HEK293 (cell line): Measurements from ENCODE around the gene MRGPRD.

ENCODE experiments used
- CTCF ChIA-PET: fragments of 350-600 bp; formaldehyde crosslinking; extraction: SDS; loops from one replicate; lab custom pipeline; 2021; ENCODE audit warnings: antibody characterized with exemption; lab: Yijun Ruan, JAX
- POLR2A ChIA-PET: fragments of 300-600 bp; formaldehyde crosslinking; extraction: SDS; loops from one replicate; lab custom pipeline; 2020; ENCODE audit warnings: antibody characterized with exemption, inconsistent platforms; lab: Yijun Ruan, JAX
- H3K27ac ChIP-seq: fragments of 200-500 bp; sonication (Bioruptor generic); 2 replicates; pipeline ENCODE4 v1.5.1; 2014; ENCODE audit warnings: low read depth, low read length, control low read depth, inconsistent platforms; ENCODE audit errors: extremely low read depth
- H3K36me3 ChIP-seq, 2 experiments: fragments of 200-500 bp in 1 of 2; sonication (Bioruptor generic) in 1 of 2; 1 replicate in 1 of 2; 2 replicates in 1 of 2; pipeline ENCODE4 v1.5.1; 2014 to 2017; ENCODE audit warnings: inconsistent platforms in 2 of 2, low read length in 2 of 2; ENCODE audit not compliant: control insufficient read depth in 2 of 2, insufficient read depth in 1 of 2
- H3K4me1 ChIP-seq: fragments of 200-500 bp; sonication (Bioruptor generic); 2 replicates; pipeline ENCODE4 v1.5.1; 2014; ENCODE audit warnings: mild to moderate bottlenecking, low read length, inconsistent platforms; ENCODE audit not compliant: control insufficient read depth, insufficient read depth
- H3K4me3 ChIP-seq: 2 replicates; pipeline ENCODE4 v1.5.1; 2011; ENCODE audit warnings: low read depth, mild to moderate bottlenecking, control low read depth, low read length, moderate library complexity
- H3K9me3 ChIP-seq: fragments of 200-500 bp; sonication (Bioruptor generic); 2 replicates; pipeline ENCODE4 v1.5.1; 2014; ENCODE audit warnings: low read depth, low read length, inconsistent platforms; ENCODE audit not compliant: control insufficient read depth, insufficient read depth
- ELK4 ChIP-seq: IDR thresholded peaks from 2 replicates; pipeline ENCODE4 v1.6.1; 2011; ENCODE audit warnings: mild to moderate bottlenecking, low read depth, low read length, borderline replicate concordance
- KLF1 ChIP-seq: fragments of 450-650 bp; formaldehyde crosslinking; IDR thresholded peaks from 2 replicates; pipeline ENCODE4 v1.5.1; 2016; ENCODE audit warnings: missing biosample characterization, missing genetic modification characterization
- KLF7 ChIP-seq: fragments of 450-650 bp; formaldehyde crosslinking; IDR thresholded peaks from 2 replicates; pipeline ENCODE4 v1.5.1; 2016; ENCODE audit warnings: missing biosample characterization, missing genetic modification characterization, borderline replicate concordance
- PRDM10 ChIP-seq: fragments of 450-650 bp; formaldehyde crosslinking; IDR thresholded peaks from 2 replicates; pipeline ENCODE4 v1.5.1; 2016; ENCODE audit warnings: missing biosample characterization, missing genetic modification characterization
- REST ChIP-seq: fragments of 450-650 bp; formaldehyde crosslinking; IDR thresholded peaks from 2 replicates; pipeline ENCODE4 v1.5.1; 2016; ENCODE audit warnings: missing biosample characterization, missing genetic modification characterization
- WT1 ChIP-seq: fragments of 450-650 bp; formaldehyde crosslinking; IDR thresholded peaks from 2 replicates; pipeline ENCODE4 v1.5.1; 2016; ENCODE audit warnings: missing biosample characterization, missing genetic modification characterization
- ZFHX2 ChIP-seq: fragments of 450-650 bp; formaldehyde crosslinking; conservative IDR thresholded peaks from 2 replicates; pipeline ENCODE4 v1.5.1; 2016; ENCODE audit warnings: missing biosample characterization, missing genetic modification characterization
- ZNF138 ChIP-seq: fragments of 450-650 bp; formaldehyde crosslinking; IDR thresholded peaks from 2 replicates; pipeline ENCODE4 v1.5.1; 2016; ENCODE audit warnings: missing biosample characterization, missing genetic modification characterization, borderline replicate concordance
- ZNF174 ChIP-seq: fragments of 450-650 bp; formaldehyde crosslinking; IDR thresholded peaks from 2 replicates; pipeline ENCODE4 v1.5.0; 2017; ENCODE audit warnings: missing biosample characterization, mild to moderate bottlenecking, missing genetic modification characterization
- ZNF2 ChIP-seq: fragments of 450-650 bp; formaldehyde crosslinking; IDR thresholded peaks from 2 replicates; pipeline ENCODE4 v1.5.1; 2016; ENCODE audit warnings: missing biosample characterization, missing genetic modification characterization
- ZNF202 ChIP-seq: fragments of 450-650 bp; formaldehyde crosslinking; IDR thresholded peaks from 2 replicates; pipeline ENCODE4 v1.5.1; 2016; ENCODE audit warnings: missing biosample characterization, missing genetic modification characterization, borderline replicate concordance
- ZNF341 ChIP-seq: fragments of 450-650 bp; formaldehyde crosslinking; IDR thresholded peaks from 2 replicates; pipeline ENCODE4; 2016; ENCODE audit warnings: low read depth, missing biosample characterization, missing genetic modification characterization
- ZNF426 ChIP-seq: fragments of 450-650 bp; formaldehyde crosslinking; IDR thresholded peaks from 2 replicates; pipeline ENCODE4 v1.5.1; 2017; ENCODE audit warnings: missing biosample characterization, missing genetic modification characterization, mild to moderate bottlenecking, inconsistent platforms, moderate library complexity
- ZNF513 ChIP-seq: fragments of 450-650 bp; IDR thresholded peaks from 2 replicates; pipeline ENCODE4 v1.5.1; 2018; ENCODE audit warnings: missing biosample characterization, missing genetic modification characterization
- ZNF518A ChIP-seq: fragments of 450-650 bp; formaldehyde crosslinking; conservative IDR thresholded peaks from 2 replicates; pipeline ENCODE4 v1.5.1; 2016; ENCODE audit warnings: low read depth, missing biosample characterization, missing genetic modification characterization
- ZNF549 ChIP-seq: fragments of 450-650 bp; IDR thresholded peaks from 2 replicates; pipeline ENCODE4 v1.5.1; 2018; ENCODE audit warnings: missing biosample characterization, missing genetic modification characterization, mild to moderate bottlenecking, inconsistent platforms, moderate library complexity
- ZNF571 ChIP-seq: fragments of 450-650 bp; formaldehyde crosslinking; IDR thresholded peaks from 2 replicates; pipeline ENCODE4 v1.5.0; 2017; ENCODE audit warnings: missing biosample characterization, missing genetic modification characterization
- ZNF654 ChIP-seq: fragments of 450-650 bp; formaldehyde crosslinking; IDR thresholded peaks from 2 replicates; pipeline ENCODE4 v1.5.1; 2016; ENCODE audit warnings: low read depth, missing biosample characterization, missing genetic modification characterization
- ZNF747 ChIP-seq: fragments of 450-650 bp; formaldehyde crosslinking; IDR thresholded peaks from 2 replicates; pipeline ENCODE4 v1.5.1; 2016; ENCODE audit warnings: missing biosample characterization, missing genetic modification characterization
- ZSCAN5A ChIP-seq: fragments of 450-650 bp; formaldehyde crosslinking; IDR thresholded peaks from 2 replicates; pipeline ENCODE4 v1.5.1; 2016; ENCODE audit warnings: missing biosample characterization, missing genetic modification characterization

MRGPRD gene

GRCh38 chr11:68959465-68960293 lies 21.1 kb downstream of the MRGPRD start:
- H3K36me3 ChIP-seq: no peaks in the 10 kb centered on the region
- H3K27ac ChIP-seq: no peak overlapping the region
- TF ChIP-seq ZSCAN5A (tag by site-specific recombination) (no peak), ZNF654 (no peak), ZNF571 (tag by site-specific recombination) (no peak), ZNF2 (tag by site-specific recombination) (no peak), ZNF174 (tag by site-specific recombination) (no peak), ZNF202 (tag by site-specific recombination) (no peak), WT1 (tag by site-specific recombination) (no peak), PRDM10 (no peak), ZNF138 (no peak), ELK4 (no peak), ZFHX2 (no peak), KLF7 (tag by site-specific recombination) (no peak), REST (tag by site-specific recombination) (no peak), ZNF518A (tag by site-specific recombination) (no peak), ZNF426 (tag by site-specific recombination) (no peak), KLF1 (no peak), ZNF513 (tag by site-specific recombination) (no peak), ZNF747 (tag by site-specific recombination) (no peak), ZNF341 (no peak), ZNF549 (tag by site-specific recombination) (no peak)
- TF ChIP-seq, all 188 proteins: peak for 0
- CTCF ChIA-PET: interaction anchor here (0.9 kb wide), 1 partner anchor 12 kb away, joined by 3 read pairs; no protein-coding TSS in a partner anchor
- H3K9me3 ChIP-seq: no peaks in the 10 kb centered on the region
- no peaks in the 10 kb centered on the region for H3K4me1 ChIP-seq
- POLR2A ChIA-PET: no interaction called here
- no peak overlapping the region for H3K4me3 ChIP-seq
